Neuron (in vitro differentiated cells): ENCODE results near the gene PRRX1.

Source experiments
- H2AFZ ChIP-seq: one replicate; pipeline ENCODE4 v1.6.1; 2013; ENCODE audit warnings: low read depth, mild to moderate bottlenecking, inconsistent platforms, low read length, moderate library complexity
- H3K27me3 ChIP-seq: one replicate; pipeline ENCODE4 v1.6.1; 2013; ENCODE audit warnings: low read length; ENCODE audit not compliant: insufficient read depth
- H3K36me3 ChIP-seq: one replicate; pipeline ENCODE4 v1.6.1; 2013; ENCODE audit warnings: low read length; ENCODE audit not compliant: insufficient read depth
- H3K4me1 ChIP-seq: one replicate; pipeline ENCODE4 v1.6.1; 2013; ENCODE audit warnings: low read length; ENCODE audit not compliant: insufficient read depth
- H3K4me3 ChIP-seq: 2 replicates; pipeline ENCODE4 v1.5.1; 2013; ENCODE audit warnings: mild to moderate bottlenecking, low read length, moderate library complexity
- H3K9me3 ChIP-seq: one replicate; pipeline ENCODE4 v1.6.1; 2013; ENCODE audit warnings: low read length

PRRX1 gene

DNA sequence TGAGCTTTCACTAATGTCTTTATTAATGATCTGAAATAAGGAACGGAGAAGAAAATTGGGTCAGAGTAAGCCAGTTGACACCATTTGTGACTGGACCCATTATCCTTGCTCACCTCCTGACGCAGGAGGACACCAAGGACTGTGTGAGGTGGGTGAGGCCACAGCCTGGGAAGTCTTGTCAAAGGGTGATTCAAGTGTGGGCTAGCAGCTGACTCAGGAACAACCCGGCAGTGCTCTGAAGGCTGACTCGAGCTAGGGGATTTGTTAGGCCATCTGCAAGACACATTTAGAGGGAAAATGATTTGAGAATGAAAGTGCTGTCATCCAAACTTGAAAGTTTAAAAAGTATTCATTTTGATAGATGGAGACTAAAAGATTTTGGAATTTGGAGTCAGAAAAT, 21.2 kb downstream of the PRRX1 start:
- no peaks in the 10 kb centered on the region for H3K9me3 ChIP-seq
- H3K36me3 ChIP-seq: no peaks in the 10 kb centered on the region
- no peak overlapping the region for H3K4me3 ChIP-seq
- H3K27me3 ChIP-seq: no peaks in the 10 kb centered on the region
- H3K4me1 ChIP-seq: peaks cover 27% of the 10 kb centered on the region
- no peak overlapping the region for H2AFZ ChIP-seq

DNA sequence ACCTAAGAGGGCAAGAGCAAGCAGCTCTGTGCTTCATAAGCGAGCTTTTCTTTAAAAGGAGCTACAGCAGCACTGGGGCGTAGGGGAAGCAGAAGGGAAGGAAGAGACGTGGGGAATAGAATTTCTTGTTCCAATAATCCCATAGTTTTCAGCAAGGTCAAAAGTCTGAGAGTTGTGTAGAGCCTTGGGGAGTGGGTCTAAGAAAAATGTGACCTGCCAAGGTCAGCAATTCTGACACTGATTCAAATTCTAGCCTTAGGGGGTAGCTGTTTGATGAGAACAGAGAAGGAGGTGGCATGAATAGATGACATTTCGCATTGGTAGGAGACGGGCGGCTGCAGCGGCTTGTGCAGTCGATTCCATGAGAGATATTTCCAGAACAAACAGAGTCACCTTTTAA, 22.4 kb downstream of the PRRX1 start:
- Histone ChIP-seq H3K27me3 (no peaks in the 10 kb centered on the region), H3K4me1 (peaks cover 27% of the 10 kb centered on the region), H3K9me3 (no peaks in the 10 kb centered on the region), H3K4me3 (peak overlapping the region; percentile 5), H3K36me3 (no peaks in the 10 kb centered on the region), H2AFZ (peak overlapping the region; percentile 47)

DNA sequence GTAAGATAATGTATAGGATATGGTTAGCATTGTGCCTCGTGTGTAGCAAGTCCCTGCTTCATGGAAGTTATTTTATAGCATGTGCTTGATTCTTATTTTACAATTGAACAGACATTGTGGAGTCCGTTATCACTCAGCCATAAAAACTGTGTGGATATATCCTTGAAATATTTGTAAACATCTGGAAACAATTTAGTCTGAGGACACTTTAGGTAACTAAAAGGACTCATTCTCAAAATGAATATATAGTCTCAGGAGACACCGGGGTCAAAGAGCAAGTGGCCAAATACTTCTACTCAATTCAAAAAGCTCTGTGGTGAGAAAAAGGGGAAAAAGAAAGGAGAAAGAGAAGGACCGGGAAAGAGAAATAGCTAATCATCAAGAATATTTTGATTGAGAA, 23.7 kb downstream of the PRRX1 start:
- H3K27me3 ChIP-seq: no peaks in the 10 kb centered on the region
- H3K36me3 ChIP-seq: no peaks in the 10 kb centered on the region
- H3K4me1 ChIP-seq: peaks cover 27% of the 10 kb centered on the region
- H3K9me3 ChIP-seq: no peaks in the 10 kb centered on the region
- H2AFZ ChIP-seq: no peak overlapping the region
- no peak overlapping the region for H3K4me3 ChIP-seq

DNA sequence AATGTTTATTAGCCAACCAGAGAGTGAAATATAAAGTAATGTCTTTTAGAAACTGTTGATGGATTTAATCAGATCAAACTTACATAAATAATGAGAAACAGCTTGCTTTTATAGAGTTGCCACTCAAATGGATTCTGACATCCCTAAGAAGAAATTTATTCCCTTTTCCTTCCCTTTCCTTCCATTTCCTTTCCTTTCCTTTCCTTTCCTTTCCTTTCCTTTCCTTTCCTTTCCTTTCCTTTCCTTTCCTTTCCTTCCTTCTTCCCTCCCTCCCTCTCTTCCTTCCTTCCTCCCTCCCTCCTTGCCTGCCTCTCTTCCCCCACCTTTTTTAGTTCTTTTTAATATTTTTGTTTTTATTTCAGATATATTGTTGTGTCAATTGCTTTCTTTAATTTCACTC, 27.3 kb downstream of the PRRX1 start:
- H3K36me3 ChIP-seq: no peaks in the 10 kb centered on the region
- no peak overlapping the region for H2AFZ ChIP-seq
- no peaks in the 10 kb centered on the region for H3K27me3 ChIP-seq
- no peaks in the 10 kb centered on the region for H3K9me3 ChIP-seq
- H3K4me3 ChIP-seq: no peak overlapping the region
- H3K4me1 ChIP-seq: peaks cover 15% of the 10 kb centered on the region

DNA sequence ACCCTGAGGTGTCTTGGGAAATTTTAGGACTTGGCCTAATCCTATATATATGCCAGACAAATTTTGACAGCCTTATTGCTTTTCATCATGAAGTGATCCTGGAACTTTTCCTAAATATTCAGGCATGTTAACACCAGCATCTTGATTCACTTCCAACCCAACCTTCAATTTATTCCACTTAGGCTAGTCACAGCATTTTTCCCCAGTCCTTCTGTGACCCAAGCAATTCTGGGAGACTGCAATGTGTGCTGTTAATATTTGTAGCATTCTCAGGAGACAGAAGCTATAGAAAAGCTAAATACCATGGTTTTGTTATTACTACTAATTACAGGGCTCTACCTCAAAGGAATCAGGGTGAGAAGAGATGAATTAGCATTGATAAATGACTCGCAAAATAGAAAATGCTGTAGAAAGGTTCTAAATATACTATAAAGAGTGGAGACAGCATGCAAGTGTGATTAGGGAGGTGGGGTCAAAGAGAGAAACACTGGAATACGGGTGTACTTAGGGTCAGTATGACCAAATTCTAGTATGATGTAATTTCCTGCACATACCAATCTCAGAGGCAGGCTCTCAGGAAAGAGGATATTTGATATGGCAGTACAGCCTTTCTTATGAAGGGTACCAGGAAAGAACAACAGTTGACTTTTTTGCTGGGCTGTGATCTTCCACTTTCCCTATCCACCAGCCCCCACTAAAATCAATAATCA, 29.1 kb downstream of the PRRX1 start:
- Histone ChIP-seq H2AFZ (no peak overlapping the region), H3K9me3 (no peaks in the 10 kb centered on the region), H3K4me3 (no peak overlapping the region), H3K4me1 (no peaks in the 10 kb centered on the region), H3K36me3 (no peaks in the 10 kb centered on the region), H3K27me3 (no peaks in the 10 kb centered on the region)

DNA sequence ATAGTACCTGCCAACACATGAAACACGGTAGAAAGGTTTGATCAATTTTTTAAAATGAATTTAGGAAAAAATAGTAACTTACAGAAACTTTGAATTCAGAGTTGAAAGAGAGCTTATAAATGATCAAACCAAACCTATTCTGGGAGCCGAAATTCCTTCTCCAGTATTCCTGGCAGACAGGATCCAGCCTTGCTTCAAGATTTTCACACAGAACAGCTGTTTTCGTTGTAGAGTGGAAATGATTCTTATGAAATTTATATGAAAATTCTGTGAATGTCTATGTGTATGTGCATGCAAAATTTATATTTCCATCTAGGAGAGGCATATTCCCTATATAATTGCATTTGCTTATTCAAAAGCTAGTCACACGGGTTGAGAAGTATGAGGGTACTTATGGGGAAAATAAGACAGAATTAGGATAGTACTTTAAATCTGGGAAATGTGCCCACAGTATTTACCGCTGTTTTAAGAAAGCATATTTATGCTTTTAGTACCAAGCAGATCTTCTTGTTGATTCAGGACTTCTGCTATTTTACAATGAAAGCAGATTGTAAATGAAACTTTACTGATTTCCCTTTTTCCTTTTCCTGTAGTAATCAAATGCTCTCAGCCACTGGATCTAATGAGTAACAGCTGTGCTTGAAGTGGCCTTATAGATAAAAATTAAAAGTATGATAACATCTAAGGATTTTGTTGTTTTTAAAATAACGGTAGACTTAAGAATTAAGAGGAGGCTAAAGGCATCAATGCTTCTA, 30.4 kb downstream of the PRRX1 start:
- Histone ChIP-seq H3K4me1 (peaks cover 3% of the 10 kb centered on the region), H3K36me3 (no peaks in the 10 kb centered on the region), H3K4me3 (no peak overlapping the region), H2AFZ (no peak overlapping the region), H3K9me3 (no peaks in the 10 kb centered on the region), H3K27me3 (no peaks in the 10 kb centered on the region)

DNA sequence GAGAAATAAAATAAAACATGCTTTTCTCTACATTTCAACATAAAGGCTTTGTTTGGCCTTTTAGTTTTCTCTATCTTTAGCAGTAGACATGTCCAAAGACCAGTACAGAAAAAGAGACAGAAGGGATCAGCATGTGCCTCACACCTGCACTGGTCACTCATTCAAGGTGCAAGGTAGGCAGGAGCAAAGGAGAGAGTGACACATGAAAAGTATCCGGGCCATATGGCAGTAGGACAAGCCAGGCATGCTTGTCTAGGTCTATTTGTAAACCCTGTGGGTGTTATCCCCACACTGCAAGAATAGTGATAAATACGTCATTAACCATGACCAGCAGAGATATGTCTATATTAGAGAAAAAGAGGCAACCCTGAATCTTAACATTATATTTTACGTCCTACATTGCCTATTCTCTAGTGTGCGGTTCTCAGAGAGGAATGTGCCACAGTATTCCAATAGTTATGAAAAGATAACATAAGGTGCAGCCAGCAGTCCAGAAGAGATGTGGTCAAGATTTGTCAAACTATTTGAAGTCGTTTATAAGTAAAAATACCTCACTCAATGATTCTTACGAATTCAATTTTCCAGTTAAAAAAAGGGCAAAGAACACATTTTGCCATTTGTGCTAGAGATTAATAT, 32.1 kb downstream of the PRRX1 start:
- Histone ChIP-seq H3K9me3 (no peaks in the 10 kb centered on the region), H3K4me1 (peaks cover 3% of the 10 kb centered on the region), H3K36me3 (no peaks in the 10 kb centered on the region), H3K27me3 (no peaks in the 10 kb centered on the region), H2AFZ (no peak overlapping the region), H3K4me3 (no peak overlapping the region)

DNA sequence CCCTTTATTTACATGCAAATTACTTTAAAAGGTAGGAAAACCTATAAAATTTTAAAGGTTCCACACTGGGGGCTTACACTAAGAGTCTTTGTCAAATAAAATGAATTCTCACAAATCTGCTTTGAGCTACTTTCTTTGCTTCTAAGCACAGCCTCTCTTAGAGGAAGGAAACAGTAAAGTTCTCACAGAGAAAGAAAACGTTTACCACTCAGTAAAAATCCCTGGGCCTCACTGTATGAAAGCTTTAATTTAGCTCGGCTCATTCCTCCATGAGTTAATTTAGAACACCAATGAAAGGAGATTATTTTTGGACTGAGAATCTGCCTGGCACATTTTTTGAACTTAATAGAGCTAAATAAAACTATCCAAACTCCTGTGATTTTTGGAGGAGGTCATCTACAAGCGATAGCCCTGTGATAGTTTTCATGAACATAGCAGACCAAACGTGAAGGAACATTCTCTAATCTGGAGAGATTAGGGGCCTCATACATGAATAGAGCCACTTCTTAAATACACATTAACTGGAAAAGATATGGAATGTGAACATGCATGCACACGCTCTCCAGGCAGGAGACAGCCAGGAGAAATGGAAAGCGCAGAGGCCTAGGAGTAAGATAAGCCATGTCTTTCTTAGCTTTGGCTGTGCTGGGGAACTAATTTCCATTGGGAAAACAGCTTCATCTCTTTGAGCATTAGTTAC, 32.8 kb downstream of the PRRX1 start:
- Histone ChIP-seq H3K36me3 (no peaks in the 10 kb centered on the region), H3K4me1 (peaks cover 3% of the 10 kb centered on the region), H2AFZ (no peak overlapping the region), H3K27me3 (no peaks in the 10 kb centered on the region), H3K4me3 (no peak overlapping the region), H3K9me3 (no peaks in the 10 kb centered on the region)

DNA sequence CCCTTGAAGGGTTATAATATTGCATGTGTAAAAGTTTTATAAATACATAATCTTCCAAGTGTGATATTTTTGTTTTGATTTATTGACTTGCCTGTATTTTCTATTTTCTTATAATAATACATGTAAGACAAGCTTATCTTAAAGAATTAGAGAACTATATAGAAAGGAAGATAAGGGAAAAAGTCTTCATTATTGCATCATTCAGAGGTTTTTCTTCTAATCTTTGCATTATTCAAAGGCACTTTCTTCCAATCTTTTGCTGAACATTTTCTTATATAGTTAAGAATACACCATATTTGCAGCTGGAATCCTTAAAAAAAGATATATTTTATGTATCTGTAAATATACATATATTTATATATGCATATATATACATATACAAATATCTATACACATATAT, 33.4 kb downstream of the PRRX1 start:
- no peaks in the 10 kb centered on the region for H3K9me3 ChIP-seq
- no peak overlapping the region for H2AFZ ChIP-seq
- no peak overlapping the region for H3K4me3 ChIP-seq
- peaks cover 3% of the 10 kb centered on the region for H3K4me1 ChIP-seq
- H3K36me3 ChIP-seq: no peaks in the 10 kb centered on the region
- no peaks in the 10 kb centered on the region for H3K27me3 ChIP-seq

DNA sequence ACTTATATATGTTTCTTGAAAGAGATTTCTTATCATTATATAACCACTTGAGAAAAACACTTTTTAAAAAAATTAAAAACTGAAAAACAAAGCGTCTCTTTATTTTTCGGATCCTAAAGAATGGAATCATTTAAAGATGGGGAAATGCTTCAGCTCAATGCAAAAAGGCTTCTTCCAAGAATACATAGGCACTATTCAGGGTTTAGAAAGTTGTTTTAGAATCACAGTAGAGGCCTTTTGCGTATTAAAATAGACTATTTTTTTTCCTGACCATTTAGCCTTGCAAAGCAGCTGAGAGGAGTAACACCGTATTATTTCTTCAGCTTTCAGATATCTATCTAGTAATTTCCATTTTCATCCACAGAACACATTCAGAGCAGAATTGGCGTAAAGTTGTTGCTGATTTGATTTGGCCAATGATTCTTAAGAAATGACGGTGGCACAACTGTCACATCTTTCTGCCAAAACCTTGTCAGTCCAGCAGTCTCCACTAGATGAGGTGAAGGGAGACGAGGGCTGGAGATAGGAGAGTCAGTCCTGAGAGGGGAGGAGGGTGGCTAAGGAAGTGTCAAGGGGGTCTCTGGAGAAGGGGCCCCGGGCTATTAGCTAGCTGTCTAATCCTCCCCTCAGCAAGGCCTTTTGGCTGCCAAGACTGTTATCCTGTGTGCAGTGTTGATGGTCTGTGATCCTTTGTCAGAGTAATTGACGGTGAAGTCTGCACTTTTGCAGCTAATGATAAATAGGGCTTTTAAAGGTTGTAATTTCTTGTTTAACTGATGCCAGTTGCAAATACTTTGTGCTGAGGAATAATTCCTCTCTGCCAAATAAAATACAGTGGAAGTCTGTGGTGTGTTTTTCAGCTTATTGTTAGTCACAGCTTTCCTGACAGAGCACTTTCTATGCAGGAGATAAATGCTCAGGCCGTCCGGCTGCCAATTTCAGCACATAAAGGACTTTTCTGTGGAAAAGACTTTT, 34.7 kb downstream of the PRRX1 start:
- H2AFZ ChIP-seq: no peak overlapping the region
- no peaks in the 10 kb centered on the region for H3K9me3 ChIP-seq
- no peaks in the 10 kb centered on the region for H3K36me3 ChIP-seq
- no peaks in the 10 kb centered on the region for H3K27me3 ChIP-seq
- H3K4me3 ChIP-seq: no peak overlapping the region
- H3K4me1 ChIP-seq: peaks cover 3% of the 10 kb centered on the region

DNA sequence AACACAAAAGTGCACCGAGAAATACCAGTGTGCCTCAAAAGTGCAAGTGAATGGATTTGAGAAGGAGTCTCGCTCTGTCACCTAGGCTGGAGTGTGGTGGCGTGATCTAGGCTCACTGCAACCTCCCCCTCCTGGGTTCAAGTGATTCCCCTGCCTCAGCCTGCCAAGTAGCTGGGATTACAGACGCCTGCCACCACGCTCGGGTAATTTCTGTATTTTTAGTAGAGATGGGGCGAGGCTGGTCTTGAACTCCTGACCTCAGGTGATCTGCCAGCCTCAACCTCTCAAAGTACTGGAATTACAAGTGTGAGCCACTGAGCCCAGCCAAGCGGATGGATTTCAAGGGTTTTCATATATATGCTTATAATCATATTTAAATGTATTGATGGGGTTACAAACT, 35.8 kb downstream of the PRRX1 start:
- Histone ChIP-seq H3K27me3 (no peaks in the 10 kb centered on the region), H3K9me3 (no peaks in the 10 kb centered on the region), H3K4me1 (peaks cover 3% of the 10 kb centered on the region), H3K36me3 (no peaks in the 10 kb centered on the region), H2AFZ (no peak overlapping the region), H3K4me3 (no peak overlapping the region)

DNA sequence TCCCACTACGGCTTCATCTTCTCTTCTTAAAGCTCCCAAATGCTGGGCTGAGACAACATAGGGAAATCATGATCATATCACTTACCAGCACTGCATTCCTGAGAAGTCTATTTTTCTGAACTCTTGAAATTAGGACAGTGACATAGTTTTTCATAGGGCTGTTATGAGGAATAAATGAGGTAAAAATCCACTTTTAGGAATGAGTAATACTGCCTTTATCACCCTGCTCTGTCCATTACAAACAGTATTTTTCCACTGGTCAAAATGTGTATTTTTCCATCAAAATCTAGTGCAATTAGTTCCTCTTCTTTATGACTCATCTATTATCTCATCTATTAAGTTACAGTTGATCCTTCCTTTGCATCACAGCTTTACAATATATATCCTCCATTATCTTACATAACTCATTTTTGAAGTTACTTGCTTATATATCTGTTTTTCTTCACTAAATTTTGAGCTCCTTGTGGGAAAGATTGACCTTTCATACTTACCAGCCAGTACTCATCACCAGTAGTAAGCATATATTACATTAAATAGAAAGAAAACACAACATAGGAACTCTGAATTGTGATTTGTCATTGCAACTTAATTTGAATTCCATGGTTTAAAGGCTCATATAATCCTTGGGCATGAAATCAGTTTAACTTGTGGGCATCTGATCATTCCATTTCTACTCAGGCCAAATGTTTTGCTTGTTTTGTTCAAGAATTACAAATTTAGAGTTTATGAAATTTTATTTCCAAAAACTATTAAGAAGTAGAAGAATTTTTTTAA, 37.1 kb downstream of the PRRX1 start:
- H3K9me3 ChIP-seq: no peaks in the 10 kb centered on the region
- H3K27me3 ChIP-seq: no peaks in the 10 kb centered on the region
- no peak overlapping the region for H3K4me3 ChIP-seq
- no peak overlapping the region for H2AFZ ChIP-seq
- H3K36me3 ChIP-seq: no peaks in the 10 kb centered on the region
- H3K4me1 ChIP-seq: peaks cover 3% of the 10 kb centered on the region
